ENCODE results near the gene ZNF865.

ZNF865 gene

GRCh38 chr19:55644842-55645511 is 39.5 kb downstream of the ZNF865 start:
- no peak for DNase-seq (ENCODE audit: low read depth in 2 of 2)

- DNase-seq (ENCODE audit: low read depth in 2 of 2): no peak
These were observed 40.0 kb downstream of the ZNF865 start for GRCh38 chr19:55645512-55645881.

- no peak for DNase-seq (ENCODE audit: low read depth in 2 of 2)
These were observed 41.7 kb downstream of the ZNF865 start for GRCh38 chr19:55646889-55647731.

GRCh38 chr19:55647732-55648584 is 42.5 kb downstream of the ZNF865 start, which contains the start of gene CCDC106:
Gene CCDC106, plus strand, starts transcription at chr19:55648212. Its CDS starts 835 bp downstream, at chr19:55649047.
- no peak for DNase-seq (ENCODE audit: low read depth in 2 of 2)

GRCh38 chr19:55648585-55649267 is 43.3 kb downstream of the ZNF865 start:
- DNase-seq (ENCODE audit: low read depth in 2 of 2): no peak

DNA sequence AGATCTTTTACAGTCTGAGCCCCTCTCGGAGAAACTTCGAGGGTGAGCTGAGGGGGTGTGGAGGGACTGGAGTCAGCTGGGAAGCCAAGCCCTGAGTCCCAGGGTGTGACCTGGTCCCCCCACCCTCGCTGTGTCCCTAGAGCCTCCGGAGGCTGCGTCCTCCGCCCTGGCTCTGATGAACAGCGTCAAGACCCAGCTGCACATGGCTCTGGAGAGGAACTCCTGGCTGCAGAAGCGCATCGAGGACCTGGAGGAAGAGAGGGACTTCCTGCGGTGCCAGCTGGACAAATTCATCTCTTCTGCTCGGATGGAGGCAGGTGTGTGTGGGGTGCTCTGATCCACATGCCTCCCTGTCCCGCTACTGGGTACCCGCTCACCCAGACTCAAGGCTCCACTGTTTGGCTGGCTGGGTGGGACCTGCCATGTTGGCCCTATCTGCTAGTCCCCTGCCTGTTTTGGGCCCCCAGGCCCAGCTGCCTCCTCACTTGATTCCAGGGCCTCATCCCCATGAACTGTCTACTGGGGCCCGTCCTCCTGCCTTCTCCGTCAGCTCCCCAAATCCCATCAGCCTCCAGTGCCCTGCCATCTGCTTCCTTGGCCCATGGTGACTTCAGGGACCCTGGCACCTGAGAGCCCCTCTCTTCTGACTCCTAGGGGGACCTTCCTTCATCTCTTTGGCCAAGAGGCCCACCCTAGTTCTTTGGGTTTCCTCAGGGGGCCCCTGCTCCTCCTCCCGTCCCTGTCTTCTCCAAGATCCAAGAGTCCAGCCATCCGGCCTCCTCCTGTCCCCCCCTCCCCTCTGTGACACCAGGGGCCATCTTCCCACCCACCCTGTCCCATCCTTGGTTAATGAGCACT is 44.0 kb downstream of the ZNF865 start:
- DNase-seq (ENCODE audit: low read depth in 2 of 2): no peak

DNA sequence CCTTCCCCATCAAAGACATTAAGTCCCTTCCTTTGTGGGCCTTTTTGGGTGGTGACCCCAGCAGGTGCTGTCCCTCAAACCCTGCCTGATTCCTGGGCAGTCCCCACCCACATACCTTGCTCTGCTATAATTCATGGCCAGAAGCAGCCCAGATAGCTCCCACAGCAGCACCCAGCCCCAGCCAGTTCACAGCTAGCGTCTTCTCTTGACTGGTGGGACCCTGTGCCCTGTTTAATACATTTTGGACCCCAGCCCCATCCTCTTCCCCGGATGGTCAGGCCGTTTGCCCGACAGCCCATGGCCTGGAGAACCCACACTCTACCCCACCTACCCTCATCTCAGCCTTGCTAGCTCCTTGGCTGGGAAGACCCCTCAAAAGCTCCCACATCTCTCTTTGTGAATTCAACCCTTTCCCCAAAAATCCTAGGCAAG is 44.7 kb downstream of the ZNF865 start:
- DNase-seq (ENCODE audit: low read depth in 2 of 2): no peak

DNA sequence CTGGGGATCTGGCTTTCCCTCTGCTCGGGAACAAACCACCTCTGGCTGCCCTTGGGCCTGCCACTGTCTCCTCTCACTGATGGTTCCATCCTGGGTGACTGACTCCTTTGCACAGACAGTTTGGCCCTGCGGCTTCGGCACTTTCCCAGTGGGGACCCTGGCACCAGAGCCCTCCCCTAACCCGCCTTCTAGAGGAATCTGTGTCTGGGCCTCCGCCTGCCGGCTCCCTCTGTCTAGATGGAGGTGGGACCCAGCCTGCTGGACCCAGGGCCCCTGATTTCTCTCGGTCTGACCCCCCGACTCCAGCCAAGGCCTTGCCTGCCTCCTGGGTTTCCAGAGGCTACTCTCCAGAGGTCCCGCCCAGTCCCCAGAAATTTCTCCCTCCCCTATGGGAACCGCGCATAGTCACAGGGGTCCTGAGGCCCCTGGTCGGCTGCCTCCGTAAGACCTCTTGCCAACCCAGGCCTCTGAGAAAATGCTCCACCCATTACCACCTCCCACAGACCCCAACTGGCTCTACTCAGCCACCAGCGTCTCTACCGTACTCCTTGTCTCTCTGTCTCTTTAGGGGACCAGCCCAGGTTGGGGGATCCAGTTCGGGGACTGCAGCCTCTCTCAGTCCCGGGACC is 45.3 kb downstream of the ZNF865 start:
- DNase-seq (ENCODE audit: low read depth in 2 of 2): no peak

- no peak for DNase-seq (ENCODE audit: low read depth in 2 of 2)
These were observed 45.8 kb downstream of the ZNF865 start for GRCh38 chr19:55651236-55651635.

DNA sequence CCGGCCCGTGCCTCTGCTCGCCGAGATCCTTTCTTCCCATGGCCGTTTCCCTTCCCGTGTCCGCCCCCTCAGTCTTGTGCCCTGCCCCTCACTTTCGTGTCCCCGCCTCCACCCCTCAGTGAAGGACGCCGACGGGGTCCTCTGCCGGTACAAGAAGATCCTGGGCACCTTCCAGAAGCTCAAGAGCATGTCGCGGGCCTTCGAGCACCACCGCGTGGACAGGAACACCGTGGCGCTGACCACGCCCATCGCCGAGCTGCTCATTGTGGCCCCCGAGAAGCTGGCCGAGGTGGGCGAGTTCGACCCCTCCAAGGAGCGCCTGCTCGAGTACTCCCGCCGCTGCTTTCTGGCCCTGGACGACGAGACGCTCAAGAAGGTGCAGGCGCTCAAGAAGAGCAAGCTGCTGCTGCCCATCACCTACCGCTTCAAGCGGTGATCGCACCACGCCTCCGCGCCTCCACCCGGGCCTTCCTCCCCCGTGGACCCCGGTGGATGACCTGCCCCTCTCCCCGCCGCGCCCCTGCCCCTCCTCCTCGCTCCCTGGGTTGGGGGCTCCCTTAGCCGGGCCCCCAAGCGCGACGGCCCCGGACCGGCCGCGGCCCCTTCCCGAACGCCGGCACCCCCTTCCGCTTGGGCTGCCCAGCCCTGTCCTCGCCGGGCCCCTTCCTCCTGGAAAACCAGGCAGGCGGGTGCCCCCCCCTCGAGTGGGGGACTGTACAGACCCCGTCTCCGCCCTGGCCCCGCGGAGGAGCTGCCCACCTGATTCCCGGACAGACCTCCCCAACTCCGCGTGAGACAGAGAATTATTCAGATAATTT is 47.1 kb downstream of the ZNF865 start:
- DNase-seq (ENCODE audit: low read depth in 2 of 2): no peak

DNA sequence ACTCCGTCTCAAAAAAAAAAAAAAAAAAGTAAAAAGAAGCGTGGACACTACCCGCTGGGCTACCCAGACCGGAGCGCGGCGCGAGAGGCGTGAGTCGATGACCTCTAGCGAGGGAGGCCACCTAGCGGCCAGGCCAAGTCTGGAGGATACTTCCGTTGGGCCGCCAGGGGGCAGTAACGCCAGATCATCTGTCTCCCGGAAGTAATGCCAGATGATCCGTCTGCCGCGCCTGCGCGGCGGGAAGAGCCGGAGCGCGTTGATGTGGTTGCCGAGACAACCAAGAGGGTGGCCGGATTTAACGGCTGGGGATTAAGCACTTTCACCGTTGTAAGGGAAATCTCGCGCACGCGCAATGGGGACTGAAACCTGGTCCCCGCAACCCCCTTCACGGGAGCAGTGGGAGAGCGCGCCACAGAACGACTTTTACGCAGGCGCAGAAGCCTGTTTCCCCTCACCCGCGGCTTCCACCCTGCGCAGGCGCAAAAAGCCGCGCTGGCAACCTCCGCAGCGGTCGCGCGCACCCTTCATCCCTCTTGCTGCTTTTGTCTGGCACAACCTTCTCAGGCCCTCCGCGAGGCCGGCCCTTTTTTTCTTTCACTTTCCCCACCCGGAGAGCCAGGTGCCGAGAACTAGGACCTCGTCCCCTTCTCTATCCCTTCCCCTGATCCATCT is 48.3 kb downstream of the ZNF865 start:
- peak; percentile 93 to 95 for DNase-seq (ENCODE audit: low read depth in 2 of 2)

GRCh38 chr19:55654323-55654867 is 48.9 kb downstream of the ZNF865 start:
- DNase-seq (ENCODE audit: low read depth in 2 of 2): peak; percentile 92 to 98

GRCh38 chr19:55654868-55655647 is 49.6 kb downstream of the ZNF865 start, which contains the start of gene U2AF2:
Gene U2AF2, plus strand, starts transcription at chr19:55655035. Its CDS starts 70 bp downstream, at chr19:55655105.
- peak; percentile 93 for DNase-seq (ENCODE audit: low read depth in 2 of 2)

GRCh38 chr19:55655648-55656040 is 50.2 kb downstream of the ZNF865 start:
- DNase-seq (ENCODE audit: low read depth in 2 of 2): no peak

GRCh38 chr19:55656552-55656951 is 51.1 kb downstream of the ZNF865 start:
- no peak for DNase-seq (ENCODE audit: low read depth in 2 of 2)

GRCh38 chr19:55656988-55657747 is 51.7 kb downstream of the ZNF865 start:
- no peak for DNase-seq (ENCODE audit: low read depth in 2 of 2)
